Measurements from ENCODE around the gene ADGRD1.

ADGRD1 gene

GRCh38 chr12:130973109-130973508, 19.4 kb downstream of the ADGRD1 start:
- H3K4me1 ChIP-seq (ENCODE audit: insufficient read depth, low read length) = no peaks in the 10 kb centered on the region
- peaks cover 32% of the 10 kb centered on the region for H3K27me3 ChIP-seq (ENCODE audit: insufficient read depth, low read length)
- H2AFZ ChIP-seq (ENCODE audit: low read depth, low read length) = no peak overlapping the region
- no peaks in the 10 kb centered on the region for H3K36me3 ChIP-seq (ENCODE audit: insufficient read depth, low read length)
- peaks cover 1% of the 10 kb centered on the region for H3K9me3 ChIP-seq (ENCODE audit: low read length)
- H3K4me3 ChIP-seq (ENCODE audit: low read length) = no peak overlapping the region

GRCh38 chr12:130973906-130974305, 20.2 kb downstream of the ADGRD1 start:
- no peak overlapping the region for H2AFZ ChIP-seq (ENCODE audit: low read depth, low read length)

GRCh38 chr12:130975116-130975515, 21.4 kb downstream of the ADGRD1 start:
- Histone ChIP-seq H3K4me3 (ENCODE audit: low read length) (no peak overlapping the region), H3K27me3 (ENCODE audit: insufficient read depth, low read length) (peaks cover 30% of the 10 kb centered on the region), H2AFZ (ENCODE audit: low read depth, low read length) (no peak overlapping the region), H3K9me3 (ENCODE audit: low read length) (no peaks in the 10 kb centered on the region), H3K4me1 (ENCODE audit: insufficient read depth, low read length) (no peaks in the 10 kb centered on the region), H3K36me3 (ENCODE audit: insufficient read depth, low read length) (no peaks in the 10 kb centered on the region)

More at GRCh38 chr12:130973906-130974305, 20.2 kb downstream of the ADGRD1 start:
- Histone ChIP-seq H3K36me3 (ENCODE audit: insufficient read depth, low read length) (no peaks in the 10 kb centered on the region), H3K27me3 (ENCODE audit: insufficient read depth, low read length) (peaks cover 30% of the 10 kb centered on the region), H3K4me3 (ENCODE audit: low read length) (no peak overlapping the region), H3K9me3 (ENCODE audit: low read length) (peaks cover under 1% of the 10 kb centered on the region), H3K4me1 (ENCODE audit: insufficient read depth, low read length) (no peaks in the 10 kb centered on the region)

- Histone ChIP-seq H3K27me3 (ENCODE audit: insufficient read depth, low read length) (peaks cover 30% of the 10 kb centered on the region), H3K9me3 (ENCODE audit: low read length) (no peaks in the 10 kb centered on the region), H3K36me3 (ENCODE audit: insufficient read depth, low read length) (no peaks in the 10 kb centered on the region), H3K4me3 (ENCODE audit: low read length) (no peak overlapping the region), H3K4me1 (ENCODE audit: insufficient read depth, low read length) (no peaks in the 10 kb centered on the region), H2AFZ (ENCODE audit: low read depth, low read length) (no peak overlapping the region)
Observed at GRCh38 chr12:130976171-130976720, 22.5 kb downstream of the ADGRD1 start.

- H3K4me3 ChIP-seq (ENCODE audit: low read length) = no peak overlapping the region
- H2AFZ ChIP-seq (ENCODE audit: low read depth, low read length) = no peak overlapping the region
- no peaks in the 10 kb centered on the region for H3K36me3 ChIP-seq (ENCODE audit: insufficient read depth, low read length)
- H3K27me3 ChIP-seq (ENCODE audit: insufficient read depth, low read length) = peaks cover 23% of the 10 kb centered on the region
- no peaks in the 10 kb centered on the region for H3K4me1 ChIP-seq (ENCODE audit: insufficient read depth, low read length)
- H3K9me3 ChIP-seq (ENCODE audit: low read length) = no peaks in the 10 kb centered on the region
Observed at GRCh38 chr12:130977046-130977742, 23.5 kb downstream of the ADGRD1 start.

GRCh38 chr12:130977743-130978095, 24.0 kb downstream of the ADGRD1 start:
- H2AFZ ChIP-seq (ENCODE audit: low read depth, low read length) = no peak overlapping the region
- H3K9me3 ChIP-seq (ENCODE audit: low read length) = no peaks in the 10 kb centered on the region

GRCh38 chr12:130978785-130979184, 25.1 kb downstream of the ADGRD1 start:
- Histone ChIP-seq H3K4me1 (ENCODE audit: insufficient read depth, low read length) (no peaks in the 10 kb centered on the region), H3K27me3 (ENCODE audit: insufficient read depth, low read length) (peaks cover 14% of the 10 kb centered on the region), H3K4me3 (ENCODE audit: low read length) (no peak overlapping the region), H3K9me3 (ENCODE audit: low read length) (no peaks in the 10 kb centered on the region), H2AFZ (ENCODE audit: low read depth, low read length) (no peak overlapping the region), H3K36me3 (ENCODE audit: insufficient read depth, low read length) (no peaks in the 10 kb centered on the region)

More at GRCh38 chr12:130977743-130978095, 24.0 kb downstream of the ADGRD1 start:
- Histone ChIP-seq H3K36me3 (ENCODE audit: insufficient read depth, low read length) (no peaks in the 10 kb centered on the region), H3K4me1 (ENCODE audit: insufficient read depth, low read length) (no peaks in the 10 kb centered on the region), H3K27me3 (ENCODE audit: insufficient read depth, low read length) (peaks cover 22% of the 10 kb centered on the region), H3K4me3 (ENCODE audit: low read length) (no peak overlapping the region)

GRCh38 chr12:130981074-130981742, 27.5 kb downstream of the ADGRD1 start:
- H2AFZ ChIP-seq (ENCODE audit: low read depth, low read length) = no peak overlapping the region
- H3K4me1 ChIP-seq (ENCODE audit: insufficient read depth, low read length) = no peaks in the 10 kb centered on the region
- no peaks in the 10 kb centered on the region for H3K9me3 ChIP-seq (ENCODE audit: low read length)
- no peaks in the 10 kb centered on the region for H3K36me3 ChIP-seq (ENCODE audit: insufficient read depth, low read length)
- H3K4me3 ChIP-seq (ENCODE audit: low read length) = no peak overlapping the region
- H3K27me3 ChIP-seq (ENCODE audit: insufficient read depth, low read length) = peaks cover under 1% of the 10 kb centered on the region

GRCh38 chr12:130981911-130982310, 28.2 kb downstream of the ADGRD1 start:
- Histone ChIP-seq H3K4me3 (ENCODE audit: low read length) (no peak overlapping the region), H3K27me3 (ENCODE audit: insufficient read depth, low read length) (no peaks in the 10 kb centered on the region), H3K4me1 (ENCODE audit: insufficient read depth, low read length) (no peaks in the 10 kb centered on the region), H2AFZ (ENCODE audit: low read depth, low read length) (no peak overlapping the region), H3K36me3 (ENCODE audit: insufficient read depth, low read length) (no peaks in the 10 kb centered on the region), H3K9me3 (ENCODE audit: low read length) (no peaks in the 10 kb centered on the region)

- H3K4me1 ChIP-seq (ENCODE audit: insufficient read depth, low read length) = no peaks in the 10 kb centered on the region
- no peaks in the 10 kb centered on the region for H3K9me3 ChIP-seq (ENCODE audit: low read length)
- H3K36me3 ChIP-seq (ENCODE audit: insufficient read depth, low read length) = no peaks in the 10 kb centered on the region
- no peak overlapping the region for H3K4me3 ChIP-seq (ENCODE audit: low read length)
- H3K27me3 ChIP-seq (ENCODE audit: insufficient read depth, low read length) = no peaks in the 10 kb centered on the region
- H2AFZ ChIP-seq (ENCODE audit: low read depth, low read length) = no peak overlapping the region
Observed at GRCh38 chr12:130982565-130983225, 29.0 kb downstream of the ADGRD1 start.

- Histone ChIP-seq H3K9me3 (ENCODE audit: low read length) (no peaks in the 10 kb centered on the region), H3K4me3 (ENCODE audit: low read length) (no peak overlapping the region), H3K27me3 (ENCODE audit: insufficient read depth, low read length) (no peaks in the 10 kb centered on the region), H2AFZ (ENCODE audit: low read depth, low read length) (no peak overlapping the region), H3K36me3 (ENCODE audit: insufficient read depth, low read length) (no peaks in the 10 kb centered on the region), H3K4me1 (ENCODE audit: insufficient read depth, low read length) (no peaks in the 10 kb centered on the region)
Observed at GRCh38 chr12:130983328-130984017, 29.8 kb downstream of the ADGRD1 start.

- Histone ChIP-seq H3K27me3 (ENCODE audit: insufficient read depth, low read length) (no peaks in the 10 kb centered on the region), H3K4me3 (ENCODE audit: low read length) (no peak overlapping the region), H3K9me3 (ENCODE audit: low read length) (no peaks in the 10 kb centered on the region), H3K4me1 (ENCODE audit: insufficient read depth, low read length) (no peaks in the 10 kb centered on the region), H3K36me3 (ENCODE audit: insufficient read depth, low read length) (no peaks in the 10 kb centered on the region), H2AFZ (ENCODE audit: low read depth, low read length) (no peak overlapping the region)
Observed at GRCh38 chr12:130984183-130985058, 30.7 kb downstream of the ADGRD1 start.
